GM18870 (cell line): Measurements from ENCODE around the gene SPATA24.
A peak's percentile ranks its signal among the peaks of the same experiment; 100 is the strongest.
"Not testable (repeated sequence)": the region's sequence is repeated elsewhere in the genome, so short reads cannot be mapped to it uniquely, and the experiment has no call there.

ENCODE experiments used
- ATAC-seq: cut with Tn5 transposase; IDR thresholded peaks from one replicate; pipeline ENCODE4 v1.9.1; 2021; ENCODE audit warnings: moderate library complexity; ENCODE audit not compliant: unreplicated experiment

The SPATA24 gene

GRCh38 chr5:139403787-139404483 lies at the start of gene SPATA24:
Gene SPATA24, minus strand, starts transcription at chr5:139404089. Its CDS starts 29 bp downstream, at chr5:139404060.
- peak; percentile 59 for ATAC-seq

GRCh38 chr5:139451878-139452660 lies 48.2 kb upstream of the SPATA24 start:
- ATAC-seq: no peak

- no peak for ATAC-seq
These were observed 47.3 kb upstream of the SPATA24 start for GRCh38 chr5:139451176-139451575.

GRCh38 chr5:139446956-139447779 lies 43.3 kb upstream of the SPATA24 start:
- peak; percentile 78 for ATAC-seq

GRCh38 chr5:139445325-139446170 lies 41.7 kb upstream of the SPATA24 start:
- no peak for ATAC-seq

GRCh38 chr5:139443831-139444453 lies 40.1 kb upstream of the SPATA24 start:
- no peak for ATAC-seq

- ATAC-seq: not testable (repeated sequence)
These were observed 36.5 kb upstream of the SPATA24 start for GRCh38 chr5:139440416-139440815.

GRCh38 chr5:139439013-139439903 lies 35.4 kb upstream of the SPATA24 start, which contains the start of gene DNAJC18:
Gene DNAJC18, minus strand, starts transcription at chr5:139439525. Its CDS starts 80 bp downstream, at chr5:139439445.
- peak; percentile 53 for ATAC-seq

GRCh38 chr5:139438707-139439012 lies 34.8 kb upstream of the SPATA24 start:
- ATAC-seq: no peak

GRCh38 chr5:139435676-139436075 lies 31.8 kb upstream of the SPATA24 start:
- ATAC-seq: no peak

- no peak for ATAC-seq
These were observed 27.8 kb upstream of the SPATA24 start for GRCh38 chr5:139431706-139432105.

- ATAC-seq: no peak
These were observed 26.1 kb upstream of the SPATA24 start for GRCh38 chr5:139430015-139430414.

GRCh38 chr5:139426203-139426885 lies 22.5 kb upstream of the SPATA24 start:
- no peak for ATAC-seq

- no peak for ATAC-seq
These were observed 21.6 kb upstream of the SPATA24 start for GRCh38 chr5:139425497-139425896.

GRCh38 chr5:139422307-139422893 lies 18.5 kb upstream of the SPATA24 start:
- peak; percentile 53 for ATAC-seq

- ATAC-seq: no peak
These were observed 15.6 kb upstream of the SPATA24 start for GRCh38 chr5:139419226-139420192.

GRCh38 chr5:139418793-139419192 lies 14.9 kb upstream of the SPATA24 start:
- no peak for ATAC-seq
